HG02759 (cell line): ENCODE results near the gene BAIAP2.

Experiments
- ATAC-seq: cut with Tn5 transposase; IDR thresholded peaks from one replicate; pipeline ENCODE4 v1.9.1; 2021; ENCODE audit warnings: mild to moderate bottlenecking, moderate library complexity; ENCODE audit not compliant: unreplicated experiment

Gene BAIAP2

DNA sequence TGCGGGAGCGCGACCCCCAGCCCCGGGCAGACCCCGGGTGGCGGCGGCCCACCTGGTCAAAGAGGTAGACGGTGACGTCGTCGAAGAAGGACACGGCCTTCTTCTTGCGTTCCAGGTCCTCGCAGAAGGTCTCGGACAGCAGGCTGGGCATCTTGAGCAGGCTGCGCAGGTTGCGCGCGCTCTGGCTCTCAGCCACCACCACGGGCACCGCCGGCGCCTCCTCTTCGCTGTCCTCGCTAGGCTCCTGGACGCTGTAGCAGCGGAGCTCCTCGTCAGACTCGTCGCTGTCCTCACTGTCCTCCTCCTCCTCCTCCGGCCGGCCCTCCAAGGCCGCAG, 85.2 kb downstream of the BAIAP2 start:
- ATAC-seq, result no peak

DNA sequence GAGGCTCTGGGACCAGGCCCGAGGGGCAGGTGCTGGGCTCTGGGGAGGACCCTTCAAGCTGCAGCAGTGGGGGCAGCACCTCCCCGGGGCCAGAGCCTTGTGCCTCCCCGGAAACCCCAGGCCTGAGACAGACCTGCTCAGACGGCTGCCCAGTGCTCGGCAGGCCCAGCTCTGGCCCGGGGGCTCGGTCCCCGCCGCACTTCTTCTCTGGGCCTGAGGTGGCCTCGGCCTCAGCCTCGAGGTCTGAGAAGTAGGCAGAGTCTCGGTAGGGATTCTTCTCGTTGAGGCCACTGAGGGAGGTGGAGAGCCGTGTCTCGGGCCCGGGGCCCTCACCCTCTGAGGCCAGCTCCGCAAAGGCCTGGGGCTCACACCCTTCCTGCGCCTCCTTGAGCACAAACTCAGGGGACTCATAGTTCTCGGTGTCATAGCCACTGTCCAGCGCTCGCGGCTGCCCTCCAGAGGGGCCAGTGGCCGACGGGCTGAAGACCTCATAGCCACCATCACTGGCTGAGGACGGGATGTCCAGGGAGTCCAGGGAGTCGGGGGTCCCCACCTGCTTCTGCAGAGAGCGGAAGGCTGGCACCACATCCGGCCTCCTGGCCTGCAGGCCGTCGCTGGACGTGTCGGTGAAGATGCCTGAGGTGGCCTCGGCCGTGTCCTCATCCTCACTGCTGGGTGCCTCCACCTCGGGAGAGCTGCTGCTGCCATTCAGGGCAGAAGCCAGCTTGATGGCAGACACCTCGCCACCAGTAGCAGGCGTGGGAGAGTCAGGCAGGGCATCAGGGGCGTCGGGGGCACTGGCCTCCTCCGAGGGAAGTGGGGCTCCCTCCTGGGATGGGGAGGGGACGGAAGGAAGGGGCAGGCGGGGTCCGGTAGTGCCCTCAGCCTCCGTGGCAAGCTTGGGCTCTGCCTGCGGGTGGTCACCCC, 86.0 kb downstream of the BAIAP2 start:
- no peak for ATAC-seq

DNA sequence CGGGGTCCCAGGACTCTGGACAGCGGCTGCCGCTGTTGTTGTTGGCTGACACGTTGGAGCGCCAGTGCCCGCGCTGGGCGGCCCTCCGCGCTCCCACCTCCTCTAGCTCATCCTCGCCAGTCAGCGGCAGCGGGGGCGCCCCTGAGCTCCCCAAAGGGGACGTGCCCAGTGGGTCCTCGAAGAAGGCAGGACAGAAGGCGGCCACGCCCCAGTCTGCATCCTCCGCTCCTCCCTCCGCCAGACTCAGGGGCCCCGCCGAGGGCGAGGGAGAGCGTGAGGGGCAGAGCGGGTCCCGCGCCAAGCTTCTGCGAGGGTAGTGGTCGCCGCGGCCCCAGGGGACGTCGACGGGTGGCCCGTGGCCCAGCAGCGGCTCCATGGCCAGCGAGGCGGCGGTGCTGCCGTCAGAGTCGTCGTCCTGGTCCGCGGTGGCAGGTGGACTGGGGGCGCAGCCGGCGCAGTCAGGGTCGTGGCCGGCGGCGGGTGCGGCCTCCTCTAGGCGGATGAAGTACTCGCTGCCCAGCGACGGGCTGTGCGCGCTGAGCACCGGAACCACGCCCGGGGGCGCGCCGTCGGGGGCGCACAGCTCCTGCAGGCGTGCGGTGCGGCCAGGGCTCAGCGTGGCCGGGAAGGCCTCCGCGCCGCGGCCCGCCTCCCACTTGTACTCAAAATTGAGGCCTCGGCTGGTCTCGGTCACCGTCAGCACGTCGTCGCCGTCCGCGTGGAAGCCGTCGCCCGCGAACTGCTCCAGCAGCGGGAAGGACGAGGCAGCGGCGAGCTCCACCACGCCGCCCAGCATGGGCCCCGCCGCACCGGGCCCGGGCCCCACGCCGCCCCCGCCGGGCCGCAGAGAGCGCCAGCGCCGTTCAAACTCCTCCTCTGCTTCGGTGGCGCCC, 87.1 kb downstream of the BAIAP2 start:
- ATAC-seq, result no peak

DNA sequence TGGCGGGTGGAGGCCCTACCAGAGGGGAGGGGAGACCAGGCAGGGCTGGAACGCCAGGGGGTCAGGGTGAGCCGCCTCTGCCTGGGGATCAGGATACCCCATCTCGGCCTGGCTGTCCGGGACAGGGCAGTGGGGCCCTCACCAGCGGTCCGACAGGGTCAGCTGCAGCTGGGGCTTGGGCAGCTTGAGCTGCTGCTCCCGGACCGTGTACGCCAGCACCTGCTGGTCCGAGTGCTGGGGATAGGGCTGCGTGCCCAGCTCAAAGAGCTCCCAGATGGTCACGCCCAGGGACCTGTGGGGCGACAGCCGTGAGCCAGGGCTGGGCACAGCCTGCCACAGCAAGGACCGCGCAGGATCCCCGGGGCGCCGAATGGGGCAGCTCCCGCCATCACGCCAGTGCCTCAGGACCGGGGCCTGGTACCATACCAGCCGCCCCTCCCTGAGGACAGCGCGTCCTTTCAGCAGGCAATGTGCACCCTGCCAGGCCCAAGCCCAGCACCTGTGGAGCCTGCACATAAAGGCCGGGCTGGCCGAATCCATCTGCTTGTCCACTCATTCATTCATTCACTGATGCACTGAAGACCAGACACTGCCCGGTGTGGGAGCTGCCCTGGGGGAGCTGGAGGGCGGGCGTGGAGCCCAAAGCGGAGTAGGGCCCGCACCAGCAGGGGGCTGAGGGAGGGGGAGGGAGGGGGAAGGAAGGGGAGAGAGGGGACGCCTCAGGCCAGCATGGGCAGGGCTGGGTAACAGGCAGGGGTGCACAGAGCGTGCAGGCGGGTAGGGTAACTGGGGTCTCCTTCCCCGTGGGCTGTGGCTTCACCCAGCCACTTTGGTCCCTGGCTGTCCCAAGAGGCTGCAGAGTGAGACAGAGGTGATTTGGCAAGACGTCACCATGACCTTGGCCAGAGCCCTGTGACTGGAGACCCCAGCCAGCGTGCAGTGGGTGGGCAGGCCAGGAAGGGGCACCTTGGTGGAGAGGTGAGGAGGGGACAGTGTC, 88.4 kb downstream of the BAIAP2 start:
- ATAC-seq, result no peak

DNA sequence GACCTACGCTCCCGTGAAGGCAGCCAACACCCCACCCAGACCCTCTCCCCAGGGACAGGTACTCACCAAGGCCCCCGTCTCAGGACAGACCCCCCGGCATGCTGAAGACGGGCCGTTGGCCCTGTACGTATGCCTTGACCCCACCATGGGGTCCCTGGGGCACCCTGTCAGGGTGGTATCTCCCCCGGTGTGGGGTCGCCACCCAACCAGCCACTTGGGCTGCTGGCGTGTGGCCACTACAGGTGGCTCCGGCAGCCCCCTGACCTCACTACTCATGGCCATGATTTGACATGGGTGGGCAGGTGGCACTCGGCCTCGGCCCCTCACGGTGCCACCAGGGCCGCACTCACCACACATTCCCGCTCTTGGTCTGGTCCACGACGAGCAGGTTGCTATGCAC, 89.4 kb downstream of the BAIAP2 start:
- no peak for ATAC-seq

DNA sequence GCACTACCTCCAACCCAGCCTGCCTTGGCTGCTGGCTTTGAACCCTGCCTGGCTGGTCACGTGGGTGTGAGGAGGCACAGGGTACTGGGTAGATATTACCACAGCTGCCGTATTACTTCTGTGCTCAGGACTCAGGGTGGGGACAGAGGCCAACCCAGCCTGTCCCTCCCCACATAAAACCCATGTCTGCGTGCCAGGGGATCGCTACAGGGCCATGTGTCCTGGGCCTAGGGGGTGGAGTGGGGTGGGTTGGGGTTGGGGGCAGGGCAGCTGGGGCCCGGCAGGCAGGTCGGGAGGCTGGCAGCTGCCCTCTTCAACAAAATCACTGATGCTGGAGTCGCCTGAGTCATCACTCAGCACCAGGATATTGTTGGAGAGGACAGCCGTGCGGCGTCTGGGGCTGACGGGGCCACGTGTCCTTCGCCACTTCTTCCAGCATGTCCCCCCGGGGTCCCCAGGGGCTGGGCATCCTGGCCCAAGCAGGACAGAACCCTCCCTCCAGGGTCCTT, 90.7 kb downstream of the BAIAP2 start:
- ATAC-seq, result no peak

DNA sequence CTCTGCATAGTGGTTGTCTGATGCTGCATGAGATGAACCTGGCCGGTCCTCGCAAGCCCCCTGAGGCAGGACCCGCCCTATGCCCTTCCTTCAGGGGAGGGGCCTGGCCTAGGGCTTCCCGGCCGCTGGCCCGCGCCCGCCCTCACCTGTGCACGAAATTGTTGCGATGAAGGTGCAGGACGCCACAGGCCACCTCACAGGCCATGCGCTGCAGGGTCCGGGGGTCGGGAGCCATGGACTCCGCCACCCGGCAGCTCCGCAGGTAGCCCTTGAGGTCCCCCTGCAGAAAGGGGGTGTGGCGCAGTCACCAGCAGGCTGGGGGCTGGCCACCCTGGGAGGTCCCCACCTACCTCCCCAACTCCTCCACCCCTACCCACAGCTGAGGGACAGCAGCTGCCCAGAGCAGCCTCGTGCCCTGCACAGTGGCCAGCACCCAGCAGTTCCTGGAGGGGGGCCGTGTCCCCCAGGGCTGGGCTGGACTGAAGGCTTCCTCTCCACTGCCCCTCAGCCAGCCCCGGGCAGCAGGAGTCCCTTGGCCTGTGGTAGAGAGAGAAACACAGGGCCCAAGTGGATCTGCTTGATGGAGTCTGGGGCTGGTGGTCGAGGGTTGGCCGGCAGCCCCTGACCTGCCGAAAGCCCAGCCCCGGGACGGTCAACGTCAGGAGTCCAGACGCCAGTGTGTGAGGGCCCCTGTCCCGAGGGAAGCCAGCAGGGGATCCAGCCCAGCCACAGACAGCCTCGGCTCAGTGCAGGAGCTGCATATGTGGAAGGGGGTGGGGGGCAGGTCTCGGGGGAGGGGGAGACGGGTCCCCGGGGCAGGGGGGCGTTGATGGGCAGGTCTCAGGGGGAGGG, 91.6 kb downstream of the BAIAP2 start:
- ATAC-seq, result no peak

DNA sequence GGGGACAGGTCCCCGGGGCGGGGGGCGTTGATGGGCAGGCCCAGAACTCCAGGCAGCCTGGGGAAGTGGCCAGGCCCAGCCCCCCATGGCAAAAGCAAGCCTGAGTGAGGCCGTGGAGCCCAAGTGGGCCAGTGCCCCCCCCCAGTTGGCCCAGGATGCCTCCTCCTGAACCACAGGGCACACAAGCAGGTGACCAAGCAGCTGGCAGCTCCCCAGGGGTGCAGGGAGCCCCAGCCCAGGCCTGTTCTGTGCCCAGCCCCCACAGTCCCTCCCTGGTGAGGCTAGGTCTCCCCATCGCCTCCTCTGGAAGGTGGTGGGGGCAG, 92.1 kb downstream of the BAIAP2 start:
- ATAC-seq, result no peak

DNA sequence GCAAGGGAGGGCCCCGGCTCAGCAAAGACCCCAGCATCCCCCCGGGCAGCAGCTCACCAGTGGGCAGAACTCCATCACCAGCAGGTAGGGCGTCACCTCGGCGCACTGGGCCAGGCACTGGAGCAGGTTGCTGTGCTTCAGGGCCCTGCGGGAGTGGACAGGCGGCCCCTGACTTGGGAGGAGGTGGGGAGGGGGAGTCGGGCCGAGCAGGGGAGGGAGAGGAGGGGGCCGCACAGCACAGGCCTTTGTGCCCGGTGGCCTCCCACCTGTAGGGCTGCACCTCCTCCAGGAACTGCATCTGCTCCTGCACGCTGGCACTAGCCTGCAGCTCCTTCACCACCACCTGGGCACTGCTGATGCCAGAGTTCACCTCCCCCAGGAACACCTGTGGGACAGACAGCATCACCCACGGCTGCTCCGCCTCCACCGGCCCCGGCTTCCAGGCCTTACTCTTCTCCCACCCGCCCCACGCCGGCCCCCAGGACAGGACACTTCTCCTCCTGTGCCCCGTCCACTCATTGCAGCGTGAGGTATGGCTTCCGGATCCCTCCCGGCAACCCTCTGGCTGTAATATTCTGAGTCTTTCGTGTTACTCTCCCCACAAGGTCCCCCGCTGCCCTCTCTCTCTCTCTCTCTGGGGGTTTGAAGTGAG, 92.7 kb downstream of the BAIAP2 start:
- ATAC-seq, result no peak

DNA sequence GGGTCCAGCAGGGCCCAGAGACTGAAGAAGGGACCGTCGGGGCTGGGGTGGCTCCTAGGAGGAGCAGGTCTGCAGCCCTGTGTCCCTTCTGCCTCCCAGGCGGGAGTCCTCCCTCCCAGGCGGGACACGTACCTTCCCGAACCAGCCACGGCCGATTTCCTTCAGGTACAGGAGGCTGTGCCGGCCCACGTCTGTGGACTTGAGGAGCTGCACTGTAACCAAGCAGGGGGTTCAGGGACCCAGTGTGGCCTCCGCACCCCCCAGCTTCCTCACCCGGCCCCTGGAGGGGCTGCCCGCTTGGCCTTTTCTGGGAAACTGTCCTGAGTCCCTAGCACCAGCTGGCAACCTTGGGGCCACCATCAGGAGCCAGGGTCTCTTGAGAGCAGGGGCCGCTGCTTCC, 93.4 kb downstream of the BAIAP2 start:
- no peak for ATAC-seq

DNA sequence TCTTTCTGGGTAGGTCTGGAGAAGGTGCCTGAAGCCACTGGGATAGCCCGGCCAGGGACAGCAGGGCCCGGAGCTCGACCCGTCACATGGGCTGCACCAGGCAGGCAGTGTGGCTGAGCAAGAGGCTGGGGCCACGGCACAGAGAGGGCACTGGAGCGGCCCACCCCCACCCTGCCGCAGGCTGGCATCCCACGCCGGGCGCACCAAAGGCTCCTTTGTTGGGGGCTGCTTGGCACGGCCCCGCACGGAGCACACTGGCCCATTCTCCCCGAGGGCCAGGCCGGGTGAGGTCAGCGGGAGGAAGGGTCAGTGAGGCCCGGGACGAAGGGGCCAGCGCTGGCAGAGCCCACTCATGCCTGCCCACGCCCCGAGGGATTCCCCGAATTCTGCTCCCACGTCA, 93.8 kb downstream of the BAIAP2 start:
- ATAC-seq, result no peak

DNA sequence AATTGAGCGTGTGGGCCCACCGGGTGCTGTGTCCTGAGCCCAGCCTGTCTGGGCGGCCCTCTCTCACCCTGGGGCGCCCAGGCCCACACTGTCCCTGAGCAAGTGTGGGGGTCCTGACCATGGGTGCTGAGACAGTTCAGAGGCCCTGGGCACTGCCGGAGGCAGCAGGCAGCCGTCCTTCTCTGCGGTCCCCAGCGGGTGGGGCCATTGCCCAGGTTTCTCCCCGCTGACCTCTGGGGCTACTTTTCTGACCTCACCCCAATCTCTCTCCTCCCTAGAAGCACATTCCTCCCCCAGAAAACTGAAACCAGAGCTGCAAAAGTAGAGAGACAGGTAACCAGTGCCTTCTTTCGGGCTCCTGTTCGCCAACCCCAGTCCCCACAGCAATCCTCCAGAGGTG, 94.3 kb downstream of the BAIAP2 start:
- no peak for ATAC-seq

DNA sequence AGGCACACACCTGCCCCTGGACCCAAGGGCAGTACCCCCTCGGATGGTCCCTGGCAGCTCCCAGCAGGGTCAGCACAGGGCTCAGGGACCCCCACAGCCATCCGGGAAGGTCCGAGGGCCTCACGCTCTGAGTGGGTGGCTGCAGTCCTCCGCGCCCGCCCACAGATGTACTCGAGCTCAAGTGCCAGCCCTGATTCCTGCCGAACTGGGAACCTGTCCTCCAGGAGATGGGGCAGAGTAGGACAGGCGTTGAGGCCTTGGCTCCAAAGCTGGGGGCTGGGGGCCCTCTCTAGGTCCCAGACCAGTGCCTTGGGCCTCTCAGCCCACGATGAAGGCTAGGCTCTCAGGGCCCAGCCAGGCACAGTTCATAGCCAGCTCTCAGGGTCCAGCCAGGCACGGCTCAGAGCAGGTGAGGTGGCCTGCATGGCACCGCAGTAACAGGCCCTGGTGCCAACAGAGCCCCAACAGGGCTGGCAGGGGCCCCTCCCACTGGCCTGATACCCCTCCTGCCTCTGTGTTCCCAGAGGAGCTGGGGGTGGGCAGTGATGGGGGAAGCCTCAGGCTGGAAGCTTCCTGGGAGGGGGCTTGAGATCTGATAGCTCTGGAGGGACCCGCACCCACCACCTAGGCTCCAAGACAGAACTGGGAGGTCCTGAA, 94.9 kb downstream of the BAIAP2 start:
- no peak for ATAC-seq

DNA sequence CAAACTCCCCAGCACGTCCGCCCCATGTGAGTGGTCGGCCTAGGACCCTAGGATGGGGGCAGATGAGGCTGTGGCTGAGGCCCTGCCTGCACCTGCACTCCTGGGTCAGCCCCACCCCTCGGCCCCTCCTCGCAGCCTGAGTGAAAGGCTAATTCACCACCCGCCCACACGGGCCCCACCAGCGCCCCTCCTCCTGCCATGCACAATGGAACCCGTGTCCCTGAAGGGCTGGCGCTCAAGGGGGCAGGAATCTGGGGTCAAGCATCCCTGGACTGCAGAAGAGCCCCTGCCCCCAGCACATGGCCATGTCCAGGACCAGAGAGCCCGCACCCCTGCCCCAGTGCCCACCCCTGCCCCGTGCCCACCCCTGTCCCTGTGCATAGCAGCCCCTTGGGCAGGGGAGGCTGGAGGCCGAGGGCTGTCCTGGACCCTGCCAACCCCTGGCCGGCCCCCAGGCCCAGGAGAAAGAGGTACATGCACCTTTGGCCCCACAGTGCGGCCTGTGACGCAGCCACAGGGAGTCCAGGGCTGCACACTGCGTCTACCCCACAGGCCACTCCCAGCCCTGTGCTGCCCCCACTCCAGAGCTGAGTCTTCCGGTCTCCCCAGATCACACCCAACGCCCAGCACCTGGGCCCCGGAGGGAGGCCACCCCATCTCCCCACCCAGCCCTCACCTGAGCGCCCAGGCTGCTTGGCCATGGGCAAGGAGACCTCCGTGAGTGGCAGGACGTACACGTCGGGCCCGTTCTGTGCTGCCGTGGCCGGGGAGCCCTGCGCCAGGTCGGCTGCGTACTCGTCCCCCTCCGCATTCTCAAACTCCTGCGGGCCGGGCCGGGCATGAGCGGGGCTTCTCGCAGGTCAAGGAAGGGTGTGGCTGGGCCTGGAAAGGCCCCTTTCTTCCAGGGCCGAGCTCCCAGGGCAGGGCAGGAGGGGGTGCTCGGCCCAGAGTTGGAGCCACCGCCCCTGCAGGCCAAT, 95.7 kb downstream of the BAIAP2 start:
- ATAC-seq, result no peak

DNA sequence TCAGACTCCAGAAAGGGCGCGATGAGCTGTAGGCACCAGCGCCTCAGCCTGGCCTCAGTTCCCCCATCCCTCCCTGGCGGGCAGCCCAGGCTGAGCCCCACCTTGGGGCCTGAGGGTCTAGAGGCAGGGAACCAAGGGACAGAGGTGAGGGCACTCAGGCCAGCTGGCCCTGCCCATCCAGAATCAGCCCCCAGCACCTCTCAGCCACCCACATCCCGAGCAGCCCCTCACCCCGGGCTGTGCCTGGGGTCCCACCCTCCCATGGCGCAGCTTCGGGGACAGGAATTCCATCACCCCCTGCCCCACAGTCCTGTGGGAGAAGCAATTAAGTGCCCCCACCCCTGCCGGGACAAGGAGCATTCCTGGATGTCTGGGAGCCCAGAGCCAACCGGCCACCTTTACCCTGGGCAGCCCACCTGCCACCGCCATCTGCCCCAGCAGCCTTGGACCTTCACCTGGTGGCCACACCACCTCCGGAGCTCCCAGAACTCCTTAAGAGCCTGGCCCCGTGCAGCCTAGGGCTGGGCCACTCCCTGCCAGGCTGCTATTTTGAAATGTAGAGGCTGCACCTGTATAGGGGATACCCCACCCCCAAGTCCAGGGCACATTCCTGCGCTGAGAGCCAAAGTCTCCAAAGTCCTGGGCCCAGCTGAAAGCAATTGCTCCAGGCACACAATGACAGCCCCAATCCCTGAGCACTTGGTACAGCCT, 96.7 kb downstream of the BAIAP2 start:
- no peak for ATAC-seq

DNA sequence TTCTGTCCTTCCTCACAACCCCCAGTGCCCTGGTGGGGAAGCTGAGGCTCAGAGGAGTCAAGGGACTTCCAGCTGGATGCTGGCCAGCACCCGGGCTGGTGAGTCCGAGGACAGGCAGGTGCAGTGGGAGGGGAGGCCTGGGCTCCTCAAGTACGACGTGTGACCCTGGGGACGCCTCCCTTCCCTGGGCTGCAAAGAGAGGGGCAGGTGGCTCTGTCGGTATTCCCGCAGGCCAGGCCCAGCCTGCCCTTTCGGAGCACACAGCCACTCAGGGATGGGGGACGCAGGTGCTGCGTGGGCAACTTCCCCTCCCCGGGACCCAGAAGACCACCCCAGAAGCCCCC, 97.2 kb downstream of the BAIAP2 start:
- no peak for ATAC-seq
